Left lung (tissue), 10 donors: ENCODE data around the gene MAP3K4. TPM values are rescaled to one million over a fixed set of nuclear protein-coding genes. Genes with fewer than 3 reads are reported as not detected.

Experiments used
- ATAC-seq: fragments of 200-7000 bp; cut with Tn5 transposase; one replicate; pipeline ENCODE4 v1.9.1; 2020; ENCODE audit warnings: moderate library complexity
- DNase-seq, 4 donors: peaks; one replicate each; pipeline ENCODE4 v3.0.0-alpha.2; 2013 to 2020
- H3K27ac ChIP-seq, 2 donors: fragments of 200-600 bp; sonication (generic) in 1 of 2; one replicate each; pipeline versions ENCODE4 v1.5.0 to v1.8.0; 2020 to 2021
- H3K27me3 ChIP-seq, 2 donors: fragments of 200-600 bp; sonication (generic) in 1 of 2; one replicate each; pipeline versions ENCODE4 v1.5.0 to v1.8.0; 2020 to 2021
- H3K36me3 ChIP-seq, 2 donors: fragments of 200-600 bp; sonication (generic) in 1 of 2; one replicate each; pipeline versions ENCODE4 v1.5.0 to v1.8.0; 2020 to 2021
- H3K4me1 ChIP-seq, 2 donors: fragments of 200-600 bp; one replicate each; pipeline ENCODE4 v1.8.0; 2021
- H3K4me3 ChIP-seq, 2 donors: fragments of 200-600 bp; sonication (generic) in 1 of 2; one replicate each; pipeline versions ENCODE4 v1.5.0 to v1.8.0; 2020 to 2021; ENCODE audit warnings: mild to moderate bottlenecking in 1 of 2
- H3K9me3 ChIP-seq, 2 donors: fragments of 200-600 bp; sonication (generic) in 1 of 2; one replicate each; pipeline versions ENCODE4 v1.5.0 to v1.8.0; 2020 to 2021
- CTCF ChIP-seq, 2 donors: fragments of 200-600 bp; sonication (generic) in 1 of 2; IDR thresholded peaks; one replicate each; pipeline versions ENCODE4 v1.5.0 to v1.8.0; 2021; ENCODE audit warnings: antibody characterized with exemption in 2 of 2
- intact Hi-C, 2 donors: fragments of 100-400 bp; cut with DNase I; formaldehyde crosslinking; loops; one replicate each; pipeline versions ENCODE4 v1.11.2 to v1.14.2; 2022
- polyA plus RNA-seq, 6 donors: library from polyadenylated mRNA; unstranded; fragments of 120-200 nt; gene quantifications; one replicate each; pipeline ENCODE4 v1.2.1, GENCODE V29; 2013; ENCODE audit not compliant: insufficient read length in 6 of 6
- total RNA-seq, 2 donors: library from RNA; stranded (reverse); fragmentation: NEBNext Ultra II Directional; extraction: Animal tissue kit (Norgen Biotek cat#: 25700); gene quantifications; one replicate each; pipeline ENCODE4 v1.2.1, GENCODE V29; 2021
- donor health status: DM: no; HTN: yes; CAD: no.
- donor health status: DM: no; HTN: no; CAD: no.

Gene MAP3K4
- total and polyA plus RNA-seq, 8 donors: 35.6 to 51.8 (median 45.8) TPM

- H3K4me1 ChIP-seq: peaks cover 0 to 21% of the 10 kb centered on the region in 2 donors
- no peaks in the 10 kb centered on the region for H3K9me3 ChIP-seq
- no peaks in the 10 kb centered on the region for H3K27me3 ChIP-seq
- TF ChIP-seq CTCF (IDR thresholded peaks at IDR 0.05): no peak
- intact Hi-C loops: no loop called here
- no peak overlapping the region for H3K4me3 ChIP-seq
- no peak overlapping the region for H3K27ac ChIP-seq
- DNase-seq (no peak), ATAC-seq (peak; percentile 36)
- H3K36me3 ChIP-seq: no peaks in the 10 kb centered on the region
Measured at GRCh38 chr6:161011492-161012480, 20.2 kb downstream of the MAP3K4 start.

GRCh38 chr6:161013695-161014094, 22.1 kb downstream of the MAP3K4 start:
- H3K27me3 ChIP-seq: no peaks in the 10 kb centered on the region
- no peak overlapping the region for H3K4me3 ChIP-seq
- DNase-seq: no peak
- no peak overlapping the region for H3K27ac ChIP-seq
- H3K9me3 ChIP-seq: no peaks in the 10 kb centered on the region
- no peak for ATAC-seq
- peaks cover 0 to 21% of the 10 kb centered on the region in 2 donors for H3K4me1 ChIP-seq
- intact Hi-C loops: no loop called here
- TF ChIP-seq CTCF (IDR thresholded peaks at IDR 0.05): no peak
- H3K36me3 ChIP-seq: no peaks in the 10 kb centered on the region

- Histone ChIP-seq H3K9me3 (no peaks in the 10 kb centered on the region), H3K27me3 (no peaks in the 10 kb centered on the region), H3K4me1 (peaks cover 0 to 5% of the 10 kb centered on the region in 2 donors), H3K27ac (no peak overlapping the region), H3K36me3 (no peaks in the 10 kb centered on the region), H3K4me3 (no peak overlapping the region)
- peak; percentile 81 for ATAC-seq
- TF ChIP-seq CTCF (IDR thresholded peaks at IDR 0.05): no peak
- DNase-seq: peak in 1 of 4 donors; percentile 41
- intact Hi-C loops: no loop called here
Measured at GRCh38 chr6:161017766-161018564, 26.4 kb downstream of the MAP3K4 start.

GRCh38 chr6:161019324-161019839, 27.8 kb downstream of the MAP3K4 start:
- Histone ChIP-seq H3K36me3 (no peaks in the 10 kb centered on the region), H3K27ac (no peak overlapping the region), H3K4me3 (no peak overlapping the region), H3K27me3 (no peaks in the 10 kb centered on the region), H3K9me3 (no peaks in the 10 kb centered on the region), H3K4me1 (no peaks in the 10 kb centered on the region)
- TF ChIP-seq CTCF (IDR thresholded peaks at IDR 0.05): no peak
- intact Hi-C loops: no loop called here
- DNase-seq (no peak), ATAC-seq (no peak)

GRCh38 chr6:161021543-161021942, 30.0 kb downstream of the MAP3K4 start:
- no peaks in the 10 kb centered on the region for H3K27me3 ChIP-seq
- no peak overlapping the region for H3K4me3 ChIP-seq
- intact Hi-C loops: no loop called here
- no peaks in the 10 kb centered on the region for H3K9me3 ChIP-seq
- no peak for ATAC-seq
- H3K4me1 ChIP-seq: no peaks in the 10 kb centered on the region
- no peak for TF ChIP-seq CTCF (IDR thresholded peaks at IDR 0.05)
- no peak for DNase-seq
- no peak overlapping the region for H3K27ac ChIP-seq
- no peaks in the 10 kb centered on the region for H3K36me3 ChIP-seq
